HCT116 (cell line): Measurements from ENCODE around the gene TNFSF8. TPM values are rescaled to one million over a fixed set of nuclear protein-coding genes. Genes with fewer than 3 reads are reported as not detected.

Experiments used
- ATAC-seq: fragments of 200-7000 bp; cut with Tn5 transposase; 2 replicates; pipeline ENCODE4 v1.9.1; 2020; ENCODE audit warnings: mild to moderate bottlenecking, moderate library complexity
- BruUV-seq: library from RNA; stranded (reverse); fragments of 400-500 nt; replicated peaks from 2 replicates; lab custom pipeline; 2021; lab: Mats Ljungman, UMichigan
- CTCF ChIA-PET: fragments of 300-600 bp; sonication (Branson Sonifier 250); formaldehyde crosslinking; loops from one replicate; lab custom pipeline; 2021; ENCODE audit warnings: antibody characterized with exemption; lab: Charles Lee
- POLR2A ChIA-PET: fragments of 300-600, 350-600 bp; sonication (Branson Sonifier 250); formaldehyde crosslinking; loops from one replicate; lab custom pipeline; 2021; ENCODE audit warnings: antibody characterized with exemption; lab: Charles Lee
- RAD21 ChIA-PET, 2 experiments: fragments of 300-600 bp; sonication (Branson Sonifier 250); formaldehyde crosslinking; loops; one replicate each; lab custom pipeline; 2023; ENCODE audit warnings: low total read pairs in 2 of 2; ENCODE audit not compliant: uncharacterized antibody in 2 of 2, unreplicated experiment in 2 of 2, low non-redundant PET in 1 of 2; lab: Charles Lee
- DNase-seq: peaks from one replicate; pipeline ENCODE4 v3.0.0-alpha.2; 2010; ENCODE audit warnings: low read depth, low spot score
- H2AFZ ChIP-seq: fragments of 200-600 bp; shearing (Covaris generic), sonication (generic); 2 replicates; pipeline ENCODE4 v1.6.1; 2017; ENCODE audit warnings: low read depth, mixed run types, mixed read lengths, antibody characterized with exemption, low read length; ENCODE audit not compliant: poor library complexity, severe bottlenecking
- H3K27ac ChIP-seq: 2 replicates; pipeline ENCODE4 v1.5.1; 2012; ENCODE audit warnings: low read depth, low read length
- H3K27me3 ChIP-seq: fragments of 200-600 bp; sonication (generic); 2 replicates; pipeline ENCODE4 v1.6.1; 2016; ENCODE audit warnings: mixed run types, low read length, mixed read lengths; ENCODE audit not compliant: insufficient read depth
- H3K36me3 ChIP-seq, 2 experiments: fragments of 200-500 bp in 1 of 2; fragments of 200-600 bp in 1 of 2; sonication (Bioruptor generic) in 1 of 2; sonication (generic) in 1 of 2; 2 replicates each; pipeline versions ENCODE4 v1.5.1 to v1.6.1; 2014 to 2016; ENCODE audit warnings: low read length in 2 of 2, inconsistent platforms in 1 of 2, mixed read lengths in 1 of 2, mixed run types in 1 of 2; ENCODE audit not compliant: insufficient read depth in 2 of 2, control insufficient read depth in 1 of 2
- H3K4me1 ChIP-seq, 2 experiments: fragments of 200-600 bp in 1 of 2; sonication (generic) in 1 of 2; 2 replicates each; pipeline versions ENCODE4 v1.5.1 to v1.6.1; 2012 to 2017; ENCODE audit warnings: low read length in 2 of 2, inconsistent platforms in 1 of 2, mild to moderate bottlenecking in 1 of 2, mixed read lengths in 1 of 2, mixed run types in 1 of 2, moderate library complexity in 1 of 2; ENCODE audit not compliant: insufficient read depth in 2 of 2, control insufficient read depth in 1 of 2
- H3K4me2 ChIP-seq: fragments of 200-600 bp; sonication (generic); 2 replicates; pipeline ENCODE4 v1.6.1; 2017; ENCODE audit warnings: mixed run types, low read length, mixed read lengths
- H3K4me3 ChIP-seq, 2 experiments: fragments of 200-600 bp in 1 of 2; sonication (generic) in 1 of 2; replicated peaks in 1 of 2; 2 replicates each; pipeline ENCODE4 v1.5.1; 2011 to 2016; ENCODE audit warnings: low read length in 2 of 2, control low read depth in 1 of 2, low read depth in 1 of 2, mild to moderate bottlenecking in 1 of 2, mixed read lengths in 1 of 2, mixed run types in 1 of 2
- H3K79me2 ChIP-seq: fragments of 200-600 bp; sonication (generic); 2 replicates; pipeline ENCODE4 v1.6.1; 2017; ENCODE audit warnings: mild to moderate bottlenecking, mixed run types, low read length, moderate library complexity, mixed read lengths; ENCODE audit not compliant: insufficient read depth
- H3K9ac ChIP-seq: fragments of 200-600 bp; sonication (generic); 2 replicates; pipeline ENCODE4 v1.6.1; 2016; ENCODE audit warnings: low read length, mixed read lengths
- H3K9me2 ChIP-seq: fragments of 200-600 bp; sonication (generic), shearing (Covaris generic); 2 replicates; pipeline ENCODE4 v1.6.1; 2017; ENCODE audit warnings: mixed run types, mild to moderate bottlenecking, moderate library complexity; ENCODE audit not compliant: insufficient read depth
- H3K9me3 ChIP-seq, 2 experiments: fragments of 200-500 bp in 1 of 2; fragments of 200-600 bp in 1 of 2; sonication (Bioruptor generic) in 1 of 2; sonication (generic) in 1 of 2; 2 replicates each; pipeline ENCODE4 v1.6.1; 2014 to 2017; ENCODE audit warnings: low read length in 2 of 2, mixed read lengths in 2 of 2, inconsistent platforms in 1 of 2, low read depth in 1 of 2, mild to moderate bottlenecking in 1 of 2, mixed run types in 1 of 2, moderate library complexity in 1 of 2; ENCODE audit not compliant: control insufficient read depth in 1 of 2, insufficient read depth in 1 of 2
- H4K20me1 ChIP-seq: fragments of 200-600 bp; sonication (generic), shearing (Covaris generic); 2 replicates; pipeline ENCODE4 v1.6.1; 2017; ENCODE audit warnings: mixed run types, mild to moderate bottlenecking, moderate library complexity; ENCODE audit not compliant: insufficient read depth
- EGR1 ChIP-seq: IDR thresholded peaks from 2 replicates; pipeline ENCODE4 v1.6.1; 2012; ENCODE audit warnings: low read depth
- EZH2 ChIP-seq: fragments of 200-600 bp; sonication (generic); IDR thresholded peaks from 2 replicates; pipeline ENCODE4 v1.6.1; 2017; ENCODE audit warnings: antibody characterized with exemption, mixed run types
- EZH2phosphoT487 ChIP-seq: fragments of 200-600 bp; IDR thresholded peaks from 2 replicates; pipeline ENCODE4 v1.6.1; 2018; ENCODE audit warnings: antibody characterized with exemption, borderline replicate concordance
- FOSL1 ChIP-seq: IDR thresholded peaks from 2 replicates; pipeline ENCODE4 v1.6.1; 2012; ENCODE audit warnings: low read depth
- JUND ChIP-seq: IDR thresholded peaks from 2 replicates; pipeline ENCODE4 v1.6.1; 2012
- POLR2A ChIP-seq: IDR thresholded peaks from 2 replicates; pipeline ENCODE4 v1.7.0; 2011; ENCODE audit warnings: borderline replicate concordance; ENCODE audit not compliant: insufficient read depth, insufficient read length; ENCODE audit errors: extremely low read depth
- SIN3A ChIP-seq: IDR thresholded peaks from 2 replicates; pipeline ENCODE4 v1.6.1; 2012; ENCODE audit warnings: low read depth
- intact Hi-C: fragments of 100-400 bp; cut with micrococcal nuclease; formaldehyde crosslinking; loops from 2 replicates; pipeline ENCODE4 v1.10.0; 2022
- total RNA-seq: library from RNA; stranded (reverse); gene quantifications from one replicate; pipeline ENCODE4 v1.2.1, GENCODE V29; 2021; ENCODE audit not compliant: unreplicated experiment
- TF ChIP-seq, protein P1 (sequence below): IDR thresholded peaks from 2 replicates; pipeline ENCODE4 v1.6.1; 2012
- TF ChIP-seq, protein P2 (sequence below): IDR thresholded peaks from 2 replicates; pipeline ENCODE4 v1.6.1; 2012; ENCODE audit warnings: low read depth

Gene TNFSF8
- total RNA-seq, 1 experiment from 2014 or later: not detected

GRCh38 chr9:114898741-114899140, 31.6 kb downstream of the TNFSF8 start:
- H3K4me2 ChIP-seq: no peak overlapping the region
- no peak overlapping the region for H3K4me3 ChIP-seq
- no TSS peak for BruUV-seq
- no peaks in the 10 kb centered on the region for H3K9me2 ChIP-seq
- no peak overlapping the region for H3K9ac ChIP-seq
- peaks cover 48% of the 10 kb centered on the region for H3K27me3 ChIP-seq
- H3K9me3 ChIP-seq: no peaks in the 10 kb centered on the region
- peaks cover 0 to 3% of the 10 kb centered on the region in 2 experiments; a peak in 1 of 4 replicates for H3K4me1 ChIP-seq
- H3K36me3 ChIP-seq: no peaks in the 10 kb centered on the region
- ATAC-seq: no peak
- H4K20me1 ChIP-seq: no peaks in the 10 kb centered on the region
- H3K79me2 ChIP-seq: no peaks in the 10 kb centered on the region
- RAD21 ChIA-PET: no interaction called here
- no peak overlapping the region for H2AFZ ChIP-seq
- no peak for DNase-seq
- TF ChIP-seq SIN3A: no peak
- TF ChIP-seq EGR1: no peak
- no peak for TF ChIP-seq EZH2phosphoT487
- no peak for TF ChIP-seq POLR2A
- TF ChIP-seq, protein P1, sequence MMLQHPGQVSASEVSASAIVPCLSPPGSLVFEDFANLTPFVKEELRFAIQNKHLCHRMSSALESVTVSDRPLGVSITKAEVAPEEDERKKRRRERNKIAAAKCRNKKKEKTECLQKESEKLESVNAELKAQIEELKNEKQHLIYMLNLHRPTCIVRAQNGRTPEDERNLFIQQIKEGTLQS: no peak
- no peak for TF ChIP-seq FOSL1
- POLR2A ChIA-PET: no interaction called here
- intact Hi-C loops: no loop called here
- CTCF ChIA-PET: interaction anchor here (0.9 to 1.0 kb wide), 2 partner anchors 12 to 237 kb away, joined by 3 to 4 read pairs; no protein-coding TSS in a partner anchor
- H3K27ac ChIP-seq: no peak overlapping the region

GRCh38 chr9:114897196-114897595, 33.2 kb downstream of the TNFSF8 start:
- H3K9ac ChIP-seq: no peak overlapping the region
- no peaks in the 10 kb centered on the region for H3K9me2 ChIP-seq
- peaks cover 46% of the 10 kb centered on the region for H3K27me3 ChIP-seq
- TF ChIP-seq EZH2 (no peak), FOSL1 (no peak), JUND (no peak), SIN3A (no peak), POLR2A (no peak)
- TF ChIP-seq, protein P2, sequence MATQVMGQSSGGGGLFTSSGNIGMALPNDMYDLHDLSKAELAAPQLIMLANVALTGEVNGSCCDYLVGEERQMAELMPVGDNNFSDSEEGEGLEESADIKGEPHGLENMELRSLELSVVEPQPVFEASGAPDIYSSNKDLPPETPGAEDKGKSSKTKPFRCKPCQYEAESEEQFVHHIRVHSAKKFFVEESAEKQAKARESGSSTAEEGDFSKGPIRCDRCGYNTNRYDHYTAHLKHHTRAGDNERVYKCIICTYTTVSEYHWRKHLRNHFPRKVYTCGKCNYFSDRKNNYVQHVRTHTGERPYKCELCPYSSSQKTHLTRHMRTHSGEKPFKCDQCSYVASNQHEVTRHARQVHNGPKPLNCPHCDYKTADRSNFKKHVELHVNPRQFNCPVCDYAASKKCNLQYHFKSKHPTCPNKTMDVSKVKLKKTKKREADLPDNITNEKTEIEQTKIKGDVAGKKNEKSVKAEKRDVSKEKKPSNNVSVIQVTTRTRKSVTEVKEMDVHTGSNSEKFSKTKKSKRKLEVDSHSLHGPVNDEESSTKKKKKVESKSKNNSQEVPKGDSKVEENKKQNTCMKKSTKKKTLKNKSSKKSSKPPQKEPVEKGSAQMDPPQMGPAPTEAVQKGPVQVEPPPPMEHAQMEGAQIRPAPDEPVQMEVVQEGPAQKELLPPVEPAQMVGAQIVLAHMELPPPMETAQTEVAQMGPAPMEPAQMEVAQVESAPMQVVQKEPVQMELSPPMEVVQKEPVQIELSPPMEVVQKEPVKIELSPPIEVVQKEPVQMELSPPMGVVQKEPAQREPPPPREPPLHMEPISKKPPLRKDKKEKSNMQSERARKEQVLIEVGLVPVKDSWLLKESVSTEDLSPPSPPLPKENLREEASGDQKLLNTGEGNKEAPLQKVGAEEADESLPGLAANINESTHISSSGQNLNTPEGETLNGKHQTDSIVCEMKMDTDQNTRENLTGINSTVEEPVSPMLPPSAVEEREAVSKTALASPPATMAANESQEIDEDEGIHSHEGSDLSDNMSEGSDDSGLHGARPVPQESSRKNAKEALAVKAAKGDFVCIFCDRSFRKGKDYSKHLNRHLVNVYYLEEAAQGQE: no peak
- no peaks in the 10 kb centered on the region for H4K20me1 ChIP-seq
- no TSS peak for BruUV-seq
- intact Hi-C loops: no loop called here
- no peak overlapping the region for H2AFZ ChIP-seq
- ChIA-PET RAD21 (no interaction called here), CTCF (no interaction called here), POLR2A (no interaction called here)
- DNase-seq (no peak), ATAC-seq (no peak)
- no peak overlapping the region for H3K4me2 ChIP-seq
- no peaks in the 10 kb centered on the region for H3K79me2 ChIP-seq
- H3K36me3 ChIP-seq: no peaks in the 10 kb centered on the region
- H3K4me1 ChIP-seq: peaks cover 0 to 3% of the 10 kb centered on the region in 2 experiments; a peak in 1 of 4 replicates
- no peak overlapping the region for H3K27ac ChIP-seq
- H3K4me3 ChIP-seq: no peak overlapping the region
- no peaks in the 10 kb centered on the region for H3K9me3 ChIP-seq
